Renal pelvis (tissue), 4 donors: ENCODE data around the gene KRTAP10-3. TPM values are rescaled to one million over a fixed set of nuclear protein-coding genes. Genes with fewer than 3 reads are reported as not detected.
"Not testable (repeated sequence)": the region's sequence is repeated elsewhere in the genome, so short reads cannot be mapped to it uniquely, and the experiment has no call there.

Experiments used
- DNase-seq: peaks from one replicate; pipeline ENCODE4 v3.0.0-alpha.2; 2013
- polyA plus RNA-seq, 3 donors: library from polyadenylated mRNA; unstranded; fragments of 120-200 nt; gene quantifications; one replicate each; pipeline ENCODE4 v1.2.1, GENCODE V29; 2013; ENCODE audit not compliant: insufficient read length in 3 of 3

Gene KRTAP10-3
- polyA plus RNA-seq, 3 donors = not detected

DNA sequence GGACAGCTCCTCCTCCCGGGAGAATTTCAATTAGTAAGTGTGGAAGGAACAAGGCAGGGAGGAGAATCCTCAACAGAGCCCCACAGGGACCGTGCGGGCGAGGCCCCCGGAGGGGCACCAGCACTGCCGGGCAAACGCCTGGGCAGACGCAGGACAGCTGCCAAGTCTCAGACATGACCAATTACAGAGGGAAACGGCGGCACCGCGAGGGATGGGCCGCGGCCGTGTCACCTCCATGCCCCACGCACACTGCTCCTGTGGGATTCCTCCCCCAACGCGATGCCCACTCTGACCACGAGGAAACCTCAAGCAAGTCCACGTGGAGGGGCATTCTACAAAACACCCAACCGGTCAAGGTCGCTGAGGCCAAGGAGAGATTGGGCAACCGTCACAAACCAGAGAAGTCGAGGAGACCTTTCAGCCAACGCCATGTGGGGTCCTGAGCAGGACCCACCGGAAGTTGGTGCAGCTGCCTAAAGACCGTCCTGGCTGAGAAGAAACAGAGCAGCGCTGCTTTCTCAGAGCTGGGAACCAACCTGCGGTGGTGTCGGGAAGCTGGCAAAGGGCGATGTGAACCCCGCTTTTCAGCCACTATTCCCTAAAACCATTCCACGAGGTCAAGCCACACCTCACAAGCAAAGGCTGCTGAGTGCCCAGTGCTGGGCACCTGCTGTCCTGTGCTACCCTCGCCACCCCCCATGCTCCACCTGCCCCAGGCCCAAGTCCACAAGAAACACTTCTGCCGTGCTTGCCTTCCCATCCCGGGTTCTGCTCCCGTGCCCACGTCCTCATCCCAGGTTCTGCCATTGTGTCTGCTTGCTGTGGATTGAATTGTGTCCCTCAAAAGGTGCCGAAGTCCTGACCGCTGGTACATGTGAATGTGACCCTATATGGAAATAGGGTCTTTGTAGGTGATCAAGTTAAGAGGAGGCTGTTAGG is 13.5 kb upstream of the KRTAP10-3 start:
- no peak for DNase-seq

DNA sequence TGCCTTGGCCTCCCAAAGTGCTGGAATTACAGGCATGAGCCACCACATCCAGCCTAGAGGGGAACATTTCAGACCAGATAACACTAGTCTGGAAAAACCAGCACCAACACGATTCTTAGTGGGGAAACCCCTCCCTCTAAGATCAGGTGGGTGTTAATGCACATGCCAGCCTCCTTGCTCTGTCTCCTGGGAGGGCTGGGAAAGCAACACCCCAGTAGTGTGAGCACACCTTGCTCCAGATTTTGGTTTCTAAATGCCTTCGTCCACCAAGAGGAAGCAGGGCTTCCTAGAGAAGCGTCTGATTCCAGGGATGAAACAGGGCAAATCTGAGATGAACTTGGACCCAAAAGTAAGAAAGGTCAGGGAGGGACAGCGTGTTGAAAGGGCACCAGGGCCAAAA is 12.7 kb upstream of the KRTAP10-3 start:
- no peak for DNase-seq

DNA sequence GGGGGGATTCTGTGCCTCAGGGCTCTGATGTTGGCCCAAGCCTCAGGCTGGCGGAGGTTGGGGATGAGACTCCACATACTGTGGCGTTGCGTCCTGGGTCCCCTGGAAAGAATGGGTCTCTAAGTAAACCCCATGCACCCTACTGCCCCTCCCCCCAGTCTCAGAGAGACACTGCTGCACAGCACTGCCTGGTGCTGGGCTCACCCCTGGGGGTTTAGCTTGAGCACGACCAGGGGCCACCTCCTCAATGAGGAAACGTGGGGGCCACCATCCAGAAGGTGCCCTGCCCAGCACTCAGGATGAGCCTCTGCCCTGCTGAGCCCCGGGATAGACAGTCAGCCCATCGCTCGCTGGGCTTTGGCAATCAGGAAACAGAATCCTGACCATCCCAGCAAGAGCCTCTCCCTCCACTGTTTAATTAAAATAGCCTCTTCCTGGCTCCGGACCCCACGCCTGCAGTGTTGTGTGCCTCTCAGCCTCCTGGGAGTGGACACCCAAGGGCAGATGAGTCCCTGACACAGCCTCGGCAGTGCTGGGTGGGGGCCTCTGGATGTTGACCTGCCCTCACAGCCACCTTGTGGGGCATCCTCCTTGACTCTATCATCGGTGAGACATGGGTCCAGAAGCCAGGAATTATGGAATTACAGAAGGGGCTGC is 11.4 kb upstream of the KRTAP10-3 start:
- DNase-seq = no peak

DNA sequence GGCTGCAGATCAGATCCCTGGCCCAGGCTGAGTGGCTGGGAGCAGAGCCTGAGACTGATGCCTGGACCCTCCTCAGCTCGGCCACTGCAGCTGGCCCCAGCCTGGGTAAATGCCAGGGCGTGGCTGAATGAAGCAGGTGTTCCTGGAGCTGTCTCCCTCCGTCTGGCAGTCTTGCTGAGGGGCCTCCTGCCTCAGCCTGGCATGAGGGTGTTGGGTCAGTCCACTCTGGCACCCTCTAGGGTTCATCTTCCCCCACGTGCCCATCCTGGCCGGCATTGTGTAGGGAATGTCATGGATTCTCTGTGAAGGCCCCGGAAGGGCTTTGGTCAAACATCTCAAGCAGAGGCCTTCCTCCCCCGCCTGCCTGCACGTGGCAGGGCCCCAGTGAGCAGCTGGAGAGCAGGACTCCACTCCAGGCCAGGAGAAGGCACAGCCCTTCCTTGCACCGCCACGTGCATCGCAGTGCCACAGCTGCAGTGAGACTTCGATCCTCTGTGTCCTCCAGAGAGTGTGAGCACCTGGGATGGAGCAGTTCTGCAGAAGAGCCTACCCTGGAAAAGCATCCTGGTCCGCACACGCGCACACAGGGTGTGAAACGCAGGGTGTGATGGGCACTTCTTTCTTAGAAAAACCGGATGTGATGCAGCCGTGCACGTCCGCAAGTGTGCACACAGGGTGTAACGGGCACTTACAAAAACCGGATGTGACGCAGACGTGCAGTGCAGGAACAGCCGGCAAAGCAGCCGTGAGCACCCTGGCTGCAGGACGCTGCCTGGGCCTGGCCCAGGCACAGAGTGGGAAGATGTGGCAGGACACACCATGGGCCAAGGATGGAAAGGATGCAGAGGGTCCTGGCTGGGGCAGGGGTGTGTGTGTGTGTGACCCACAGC is 10.3 kb upstream of the KRTAP10-3 start:
- no peak for DNase-seq

DNA sequence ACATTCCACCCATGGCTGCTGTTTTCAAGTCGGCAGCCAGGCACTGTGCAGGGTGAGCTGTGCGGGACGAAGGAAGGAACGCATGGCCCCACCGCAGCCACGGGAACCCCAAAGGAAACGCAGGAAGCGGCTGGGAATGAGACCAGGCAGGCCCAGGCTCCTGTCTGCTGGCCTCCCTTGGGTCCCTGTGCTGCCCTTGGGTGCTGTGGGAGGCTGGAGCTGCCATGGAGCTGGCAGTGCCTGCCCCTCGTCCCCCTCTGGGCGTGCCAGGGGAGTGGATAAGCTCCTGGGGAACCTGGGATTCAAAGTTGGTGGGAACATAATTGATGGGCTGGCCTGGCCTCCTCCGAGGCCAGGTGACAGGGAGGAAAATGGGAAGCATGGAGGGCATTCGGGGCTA is 9.7 kb upstream of the KRTAP10-3 start:
- no peak for DNase-seq

DNA sequence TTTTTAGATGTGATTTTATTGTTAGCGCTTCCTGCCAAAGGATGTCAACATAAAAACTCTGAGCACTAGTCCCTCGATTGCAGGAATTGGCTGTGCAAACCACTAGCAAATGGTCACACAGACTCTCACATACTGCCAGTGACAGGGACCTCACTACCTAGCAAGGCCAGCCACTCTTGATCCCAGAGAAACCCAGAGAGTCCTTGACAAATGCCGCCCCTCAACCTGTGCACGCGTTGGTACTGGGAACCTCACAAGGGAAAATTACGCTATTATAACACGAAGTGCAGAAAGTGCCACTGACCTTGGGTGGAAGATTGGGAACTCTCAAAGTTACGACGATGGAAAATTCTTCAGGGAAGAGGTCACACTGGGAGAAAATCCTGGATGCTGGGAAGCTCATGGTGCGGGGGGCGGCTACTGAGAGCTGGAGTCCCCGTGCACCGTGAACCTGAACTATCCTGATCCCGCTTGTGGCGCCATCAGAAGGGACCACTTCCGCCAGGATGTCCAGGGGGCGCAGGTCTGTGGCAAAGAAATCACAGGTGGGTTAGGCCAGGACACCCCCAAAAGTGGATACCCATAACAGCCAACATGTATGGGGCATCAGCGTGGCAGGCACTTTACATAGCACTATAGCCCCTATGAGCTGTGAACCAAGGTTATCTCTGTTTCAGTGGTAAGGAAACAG is 9.0 kb upstream of the KRTAP10-3 start:
- no peak for DNase-seq

DNA sequence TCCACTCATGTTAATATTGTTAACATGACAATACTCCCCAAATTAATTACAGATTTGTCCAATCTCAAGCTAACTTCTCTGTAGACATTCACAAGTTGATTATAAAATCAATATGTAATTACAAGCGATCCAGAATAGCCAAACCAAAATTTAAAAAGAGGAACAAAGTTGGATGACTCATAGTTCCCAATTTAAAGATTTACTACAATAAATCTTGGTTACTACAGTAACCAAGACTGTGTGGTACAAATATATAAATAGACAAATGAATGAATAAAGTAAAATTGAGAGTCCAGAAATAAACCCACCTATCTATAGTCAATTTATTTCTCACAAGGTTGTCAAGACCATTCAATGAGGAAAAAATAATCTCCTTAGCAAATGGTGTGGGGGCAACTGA is 7.8 kb upstream of the KRTAP10-3 start:
- DNase-seq = no peak

DNA sequence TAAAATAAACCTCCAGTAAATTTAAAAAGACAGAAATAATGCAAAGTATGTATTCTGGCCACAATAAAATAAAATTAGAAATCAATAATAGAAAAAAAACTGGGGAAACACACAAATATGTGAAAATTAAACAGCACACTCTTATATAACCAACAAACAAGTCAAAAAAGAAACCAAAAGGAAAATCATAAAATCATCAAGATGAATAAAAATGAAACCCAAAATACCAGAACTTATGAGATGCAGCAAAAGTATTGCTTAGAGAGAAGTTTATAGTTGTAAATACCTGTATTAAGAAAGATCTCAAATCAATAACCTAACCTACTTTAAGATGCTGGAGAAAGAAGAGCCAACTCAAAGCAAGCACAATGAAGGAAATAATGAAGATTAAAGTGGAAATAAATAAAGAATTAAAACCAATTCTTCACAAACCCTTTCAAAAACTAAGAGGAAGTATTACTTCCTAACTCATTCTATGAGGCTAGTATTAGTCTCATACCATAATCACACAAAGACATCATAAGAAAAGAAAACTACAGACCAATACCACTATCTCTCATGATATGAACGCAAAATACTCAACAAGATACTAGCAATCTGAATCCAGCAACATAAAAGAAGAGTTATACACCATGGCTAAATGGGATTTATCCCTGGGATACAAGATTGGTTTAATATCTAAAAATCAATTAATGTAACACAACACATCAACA is 6.4 kb upstream of the KRTAP10-3 start:
- DNase-seq = no peak

DNA sequence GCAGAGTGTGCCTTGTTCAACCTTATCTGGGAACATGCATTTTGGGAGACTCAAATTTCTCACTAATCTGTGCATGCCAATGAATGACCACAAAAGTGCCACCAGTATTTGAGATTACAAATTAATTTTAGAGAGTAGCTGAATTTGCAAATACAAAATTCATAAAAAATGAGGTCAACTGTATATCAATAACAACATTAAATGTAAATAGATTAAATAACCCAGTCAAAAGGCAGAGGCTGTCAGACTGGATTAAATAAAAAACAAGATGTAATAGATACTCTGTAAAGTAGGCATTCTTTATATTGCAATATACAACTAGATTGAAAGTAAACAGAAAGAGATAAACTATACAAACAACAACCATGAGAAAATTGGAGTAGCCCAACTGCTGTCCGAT is 5.5 kb upstream of the KRTAP10-3 start:
- no peak for DNase-seq

DNA sequence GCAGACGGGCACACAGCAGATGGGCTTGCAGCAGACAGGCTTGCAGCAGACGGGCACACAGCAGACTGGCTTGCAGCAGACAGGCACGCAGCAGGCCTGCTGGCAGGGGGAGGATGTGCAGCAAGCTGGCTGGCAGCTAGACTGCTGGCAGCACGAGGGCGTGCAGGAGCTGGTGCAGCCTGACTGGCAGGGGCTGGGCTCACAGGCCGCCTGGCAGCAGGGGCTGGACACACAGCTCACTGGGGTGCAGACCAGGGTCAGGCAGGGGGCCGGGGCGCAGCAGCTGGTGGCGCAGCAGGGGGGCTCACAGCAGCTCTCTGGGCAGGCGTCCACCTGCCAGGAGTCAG is 293 bp downstream of the KRTAP10-3 start:
- DNase-seq = not testable (repeated sequence)

DNA sequence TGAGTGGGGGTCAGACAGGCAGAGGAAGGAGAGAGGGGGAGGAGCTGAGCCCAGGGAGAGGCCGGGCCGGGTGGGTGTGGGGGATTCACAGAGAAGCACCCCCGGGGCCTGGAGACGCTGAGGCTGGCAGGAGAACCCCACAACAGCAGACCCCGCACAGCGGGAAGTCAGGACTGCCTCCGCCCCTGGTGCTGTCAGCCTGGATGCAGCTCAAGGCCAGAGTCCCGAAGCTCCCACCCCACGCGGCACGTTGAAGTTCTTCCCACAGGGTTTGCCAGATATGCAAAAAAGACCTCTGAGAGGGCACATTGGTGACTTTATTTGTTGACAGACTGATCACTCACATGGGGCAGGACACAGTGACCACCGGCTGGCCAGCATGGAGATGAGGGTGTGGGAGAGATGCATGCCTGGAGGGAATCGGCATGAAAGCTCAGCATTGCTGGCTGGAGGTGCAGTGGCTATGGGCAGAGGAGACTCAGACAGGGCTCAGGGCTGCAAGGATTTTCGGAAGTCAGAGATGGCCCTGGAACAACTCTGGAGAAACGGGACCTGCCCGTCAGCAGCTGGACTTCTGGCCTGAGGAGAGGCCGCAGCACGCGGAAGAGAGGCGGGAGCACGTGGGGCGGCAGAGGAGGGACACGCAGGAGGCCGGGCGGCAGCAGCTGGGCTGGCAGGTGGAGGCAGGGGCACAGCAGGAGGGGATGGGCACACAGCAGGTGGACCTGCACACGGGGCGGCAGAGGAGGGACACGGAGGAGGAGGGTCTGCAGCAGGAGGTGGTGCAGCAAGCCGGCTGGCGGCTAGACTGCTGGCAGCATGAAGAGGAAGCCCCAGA is 885 bp downstream of the KRTAP10-3 start:
- DNase-seq = no peak

DNA sequence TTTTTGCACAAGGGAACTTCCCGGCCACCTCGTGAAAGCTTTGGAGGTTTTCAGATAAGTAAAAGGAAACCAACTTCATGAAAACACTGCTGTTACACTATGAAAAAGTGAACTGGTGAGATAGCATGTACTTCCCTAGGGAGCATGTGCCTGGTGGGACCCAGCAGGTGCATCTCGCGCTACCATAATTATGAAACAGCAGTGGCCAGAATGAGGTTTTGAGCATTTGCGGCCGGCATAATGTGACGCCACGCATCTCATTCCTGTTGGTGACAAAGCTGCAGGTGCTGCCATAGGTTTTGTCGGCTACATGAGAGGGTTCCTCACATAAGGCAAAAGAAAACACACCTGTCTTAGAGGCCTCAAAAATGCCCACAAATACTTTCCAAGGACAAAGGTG is 1.7 kb downstream of the KRTAP10-3 start:
- DNase-seq = no peak

DNA sequence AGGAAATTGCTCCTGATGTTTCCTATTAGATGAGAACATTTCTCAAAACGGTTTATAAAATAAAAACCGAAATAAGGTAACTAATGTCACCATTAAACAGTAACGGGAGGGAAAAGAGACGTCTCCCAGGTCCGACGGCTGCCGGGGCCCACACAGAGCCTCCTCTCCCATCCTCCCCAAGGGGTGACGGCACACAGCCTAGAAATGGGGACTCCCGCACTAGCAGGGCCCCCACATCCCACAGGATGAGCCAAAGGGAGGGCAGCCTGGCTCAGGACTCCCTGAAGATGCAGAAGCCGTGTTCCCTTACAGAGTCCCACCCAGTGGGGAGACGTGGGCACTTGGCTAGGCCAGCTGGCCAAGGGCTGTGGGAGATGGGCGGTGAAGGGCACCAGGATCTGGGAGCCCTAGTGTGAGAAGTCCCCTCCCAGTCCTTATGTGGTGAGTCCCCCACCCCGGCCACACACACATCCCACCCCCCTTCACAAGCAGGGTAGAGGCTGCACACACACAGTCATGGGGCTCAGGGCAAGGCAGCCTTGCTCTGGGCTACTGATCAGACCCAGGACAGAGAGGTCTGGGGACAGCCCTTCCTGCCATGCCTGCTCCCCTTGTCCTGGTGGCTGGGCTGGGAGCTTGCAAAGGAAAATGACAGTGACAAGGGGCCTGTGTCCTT is 3.3 kb downstream of the KRTAP10-3 start:
- DNase-seq = no peak

DNA sequence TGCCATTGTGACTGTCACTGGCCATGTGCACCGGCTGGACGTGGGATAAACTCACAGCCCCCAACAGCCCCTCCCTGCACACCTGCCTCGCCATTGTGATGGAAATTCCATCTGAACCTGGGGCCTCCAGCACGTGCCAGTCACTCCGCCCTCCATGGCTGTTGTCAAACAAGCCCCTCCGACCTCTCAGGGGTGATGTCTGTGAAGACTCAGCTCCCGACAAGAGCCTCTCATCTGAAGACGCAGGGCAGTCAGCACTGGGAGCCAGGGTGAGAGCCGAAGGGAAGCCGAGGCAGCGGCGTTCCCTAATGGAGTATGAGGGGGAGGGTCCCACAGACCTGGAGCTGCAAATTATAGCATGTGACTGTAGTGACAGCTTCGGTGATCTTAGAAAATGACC is 5.9 kb downstream of the KRTAP10-3 start:
- no peak for DNase-seq

DNA sequence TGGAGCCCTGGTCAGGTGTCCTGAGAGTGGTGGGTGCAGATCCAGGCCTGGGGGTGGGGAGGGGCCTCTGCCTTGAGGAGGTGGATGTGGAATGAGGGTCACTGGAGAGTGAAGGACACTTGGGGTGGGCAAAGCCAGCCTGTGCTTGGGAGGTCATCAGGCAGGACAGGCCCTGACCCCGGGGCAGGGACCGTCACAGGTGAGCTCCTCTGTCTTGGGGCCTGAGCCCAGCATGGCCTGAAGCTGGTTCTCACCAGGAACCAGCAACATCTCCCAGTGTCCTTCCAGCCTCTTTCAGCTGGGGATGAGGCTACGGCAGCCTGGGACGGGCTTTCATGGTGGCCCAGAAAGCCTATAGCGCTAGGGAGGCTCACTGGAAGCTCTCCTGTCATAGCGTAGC is 6.5 kb downstream of the KRTAP10-3 start:
- no peak for DNase-seq

DNA sequence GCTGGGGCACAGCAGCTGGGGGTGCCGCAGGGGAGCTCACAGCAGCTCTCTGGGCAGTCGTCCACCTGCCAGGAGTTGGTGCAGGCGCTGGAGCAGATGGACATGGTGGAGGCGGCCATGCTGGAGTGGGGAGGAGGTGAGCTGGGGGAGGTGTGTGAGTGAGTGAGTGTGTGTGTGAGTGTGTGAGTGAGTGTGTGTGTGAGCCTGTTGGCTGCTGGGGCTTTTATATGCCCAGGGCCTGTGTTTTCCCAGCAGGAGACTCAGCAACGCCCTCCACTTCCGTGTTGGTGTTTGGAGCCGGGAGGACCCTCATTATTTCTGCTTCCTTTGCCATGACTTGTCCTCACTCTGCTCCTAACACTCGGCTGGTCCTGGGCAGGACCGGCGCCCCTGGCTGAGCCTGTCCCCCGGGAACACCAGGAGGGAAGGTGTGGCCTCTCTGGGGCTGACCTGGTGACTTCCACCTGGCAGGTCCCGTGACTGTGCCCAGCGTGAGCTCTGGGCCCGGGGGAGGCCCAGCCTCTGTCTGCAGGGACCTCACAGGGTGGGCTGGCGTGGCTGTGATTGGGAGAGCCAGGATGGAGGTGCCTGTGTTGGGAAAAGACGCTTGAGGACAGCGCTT is 7.1 kb downstream of the KRTAP10-3 start, which contains the start of gene KRTAP10-2:
Gene KRTAP10-2 (minus strand): TSS at position 166 of the 622 bp plus-strand sequence. CDS start 47 bp downstream, at position 119.
- no peak for DNase-seq

DNA sequence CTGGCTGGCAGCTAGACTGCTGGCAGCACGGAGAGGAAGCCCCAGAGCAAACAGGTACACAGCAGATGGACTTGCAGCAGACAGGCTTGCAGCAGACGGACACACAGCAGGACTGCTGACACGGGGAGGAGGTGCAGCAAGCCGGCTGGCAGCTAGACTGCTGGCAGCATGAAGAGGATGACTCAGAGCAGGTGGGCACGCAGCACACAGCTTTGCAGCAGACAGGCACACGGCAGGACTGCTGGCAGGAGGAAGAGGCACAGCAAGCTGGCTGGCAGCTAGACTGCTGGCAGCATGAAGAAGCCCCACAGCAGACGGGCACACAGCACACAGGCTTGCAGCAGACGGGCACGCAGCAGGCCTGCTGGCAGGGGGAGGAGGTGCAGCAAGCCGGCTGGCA is 7.8 kb downstream of the KRTAP10-3 start:
- DNase-seq = no peak

DNA sequence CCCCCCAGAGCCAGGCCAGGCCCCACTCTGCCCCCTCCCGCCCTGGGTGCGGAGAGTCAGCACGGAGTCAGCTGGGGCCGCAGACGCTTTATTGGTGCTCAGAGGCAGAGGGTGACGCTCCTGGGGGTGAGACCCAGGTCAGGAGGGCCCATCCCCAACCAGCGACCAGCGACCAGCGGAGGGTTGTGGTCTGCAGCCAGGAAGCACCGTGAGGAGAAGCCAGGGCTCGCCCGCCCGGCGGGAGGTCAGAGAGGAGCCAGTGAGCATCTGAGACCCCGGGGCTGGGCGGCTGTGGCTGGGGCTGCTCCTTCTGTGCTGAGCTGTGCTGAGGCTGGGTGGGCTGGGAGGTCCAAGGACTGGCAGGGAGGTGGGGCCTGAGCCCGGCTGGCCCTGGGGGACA is 8.3 kb downstream of the KRTAP10-3 start:
- DNase-seq = not testable (repeated sequence)
